SK-N-SH (cell line): ENCODE results near the gene CTAG1B. TPM values are rescaled to one million over a fixed set of nuclear protein-coding genes. Genes with fewer than 3 reads are reported as not detected.

Experiments used
- CTCF ChIA-PET: fragments of 300-600, 350-600 bp; formaldehyde crosslinking; extraction: SDS; loops from one replicate; lab custom pipeline; 2021; lab: Yijun Ruan, JAX
- POLR2A ChIA-PET: fragments of 350-600 bp; sonication (Branson Sonifier 250); formaldehyde crosslinking; extraction: SDS; loops from one replicate; lab custom pipeline; 2020; ENCODE audit warnings: antibody characterized with exemption, inconsistent platforms; lab: Yijun Ruan, JAX
- DNase-seq: peaks from one replicate; pipeline ENCODE4 v3.0.0; 2012
- H2AFZ ChIP-seq: fragments of 200-600 bp; sonication (generic); 2 replicates; pipeline ENCODE4 v1.8.1; 2016; ENCODE audit warnings: antibody characterized with exemption, mild to moderate bottlenecking, low read depth
- H3F3A ChIP-seq: fragments of 200-600 bp; sonication (generic); replicated peaks from 2 replicates; pipeline ENCODE3; 2016; ENCODE audit warnings: antibody characterized with exemption, mild to moderate bottlenecking; ENCODE audit not compliant: insufficient read depth
- H3K27ac ChIP-seq, 2 experiments: fragments of 200-500 bp in 1 of 2; fragments of 200-600 bp in 1 of 2; sonication (Bioruptor generic) in 1 of 2; sonication (generic), shearing (Covaris generic) in 1 of 2; 2 replicates each; pipeline versions ENCODE4 v1.5.1 to v1.6.1; 2014 to 2016; ENCODE audit warnings: low read depth in 2 of 2, inconsistent platforms in 1 of 2, low read length in 1 of 2, mild to moderate bottlenecking in 1 of 2, mixed read lengths in 1 of 2
- H3K27me3 ChIP-seq: fragments of 200-600 bp; sonication (generic), shearing (Covaris generic); 2 replicates; pipeline ENCODE4 v1.6.1; 2016; ENCODE audit warnings: mixed run types; ENCODE audit not compliant: insufficient read depth
- H3K36me3 ChIP-seq, 2 experiments: fragments of 200-500 bp in 1 of 2; fragments of 200-600 bp in 1 of 2; sonication (Bioruptor generic) in 1 of 2; sonication (generic) in 1 of 2; replicated peaks in 1 of 2; 2 replicates each; pipeline versions ENCODE3 to v1.5.1; 2014 to 2016; ENCODE audit warnings: low read length in 1 of 2, mild to moderate bottlenecking in 1 of 2; ENCODE audit not compliant: insufficient read depth in 2 of 2, control insufficient read depth in 1 of 2
- H3K4me1 ChIP-seq, 2 experiments: fragments of 200-500 bp in 1 of 2; fragments of 200-600 bp in 1 of 2; sonication (Bioruptor generic) in 1 of 2; sonication (generic), shearing (Covaris generic) in 1 of 2; 2 replicates each; pipeline versions ENCODE4 v1.5.1 to v1.6.1; 2014 to 2016; ENCODE audit warnings: low read depth in 1 of 2, low read length in 1 of 2, mixed run types in 1 of 2; ENCODE audit not compliant: insufficient read depth in 2 of 2, control insufficient read depth in 1 of 2
- H3K4me2 ChIP-seq: fragments of 200-600 bp; sonication (generic), shearing (Covaris generic); 2 replicates; pipeline ENCODE4 v1.6.1; 2017; ENCODE audit warnings: mixed run types
- H3K4me3 ChIP-seq, 2 experiments: fragments of 200-500 bp in 1 of 2; fragments of 200-600 bp in 1 of 2; sonication (Bioruptor generic) in 1 of 2; sonication (generic), shearing (Covaris generic) in 1 of 2; 2 replicates each; pipeline versions ENCODE4 v1.5.1 to v1.8.1; 2014 to 2016; ENCODE audit warnings: low read depth in 2 of 2, inconsistent platforms in 1 of 2, low read length in 1 of 2, mild to moderate bottlenecking in 1 of 2, mixed read lengths in 1 of 2, moderate library complexity in 1 of 2
- H3K79me2 ChIP-seq: fragments of 200-600 bp; sonication (generic); 2 replicates; pipeline ENCODE4 v1.8.1; 2017; ENCODE audit warnings: mild to moderate bottlenecking; ENCODE audit not compliant: insufficient read depth
- H3K9ac ChIP-seq: fragments of 200-600 bp; sonication (generic); 2 replicates; pipeline ENCODE4 v1.6.1; 2017; ENCODE audit warnings: mixed run types
- H3K9me2 ChIP-seq: fragments of 200-600 bp; sonication (generic); 2 replicates; pipeline ENCODE4 v1.6.1; 2017; ENCODE audit warnings: mixed run types
- H3K9me3 ChIP-seq: fragments of 200-600 bp; sonication (generic); 2 replicates; pipeline ENCODE4 v1.6.1; 2017; ENCODE audit warnings: mixed run types, mild to moderate bottlenecking, moderate library complexity
- H4K20me1 ChIP-seq: fragments of 200-600 bp; sonication (generic); 2 replicates; pipeline ENCODE4 v1.6.1; 2017; ENCODE audit warnings: mild to moderate bottlenecking, mixed run types; ENCODE audit not compliant: insufficient read depth
- CHD2 ChIP-seq: fragments of 150-350 bp; IDR thresholded peaks from 2 replicates; pipeline ENCODE4 v1.6.1; 2018; ENCODE audit warnings: low read length; ENCODE audit not compliant: partially characterized antibody
- EP300 ChIP-seq, 2 experiments: IDR thresholded peaks; 2 replicates each; pipeline versions ENCODE4 v1.4.0 to v1.6.1; 2012; ENCODE audit warnings: borderline replicate concordance in 1 of 2, low read depth in 1 of 2, low read length in 1 of 2
- FOXJ3 ChIP-seq: sonication (generic); formaldehyde crosslinking; IDR thresholded peaks from 2 replicates; pipeline ENCODE4 v1.5.1; 2020; ENCODE audit warnings: mild to moderate bottlenecking, missing genetic modification reagents
- GATA2 ChIP-seq: sonication (generic); formaldehyde crosslinking; IDR thresholded peaks from 2 replicates; pipeline ENCODE4 v1.5.0; 2020; ENCODE audit warnings: mild to moderate bottlenecking, missing genetic modification reagents
- IRF3 ChIP-seq: fragments of 150-350 bp; IDR thresholded peaks from 2 replicates; pipeline ENCODE4 v1.6.1; 2016; ENCODE audit warnings: mild to moderate bottlenecking, low read depth, low read length
- MXI1 ChIP-seq: IDR thresholded peaks from 2 replicates; pipeline ENCODE4 v1.6.1; 2012; ENCODE audit warnings: mild to moderate bottlenecking, low read depth, low read length, improper control_type of control experiment
- NFIC ChIP-seq: IDR thresholded peaks from 2 replicates; pipeline ENCODE4 v1.4.0; 2012; ENCODE audit warnings: borderline replicate concordance
- NRF1 ChIP-seq: IDR thresholded peaks from 2 replicates; pipeline ENCODE4 v1.6.1; 2012; ENCODE audit warnings: low read depth, mild to moderate bottlenecking, low read length
- PBX3 ChIP-seq: IDR thresholded peaks from 2 replicates; pipeline ENCODE4; 2012
- RAD21 ChIP-seq: IDR thresholded peaks from 2 replicates; pipeline ENCODE4 v1.6.1; 2012; ENCODE audit warnings: mild to moderate bottlenecking, low read length
- SIN3A ChIP-seq: IDR thresholded peaks from 2 replicates; pipeline ENCODE4 v1.6.1; 2012; ENCODE audit warnings: low read depth, mild to moderate bottlenecking, low read length, moderate library complexity, borderline replicate concordance
- SMC3 ChIP-seq: IDR thresholded peaks from 2 replicates; pipeline ENCODE4 v1.6.1; 2012; ENCODE audit warnings: low read depth, low read length, improper control_type of control experiment
- TAF1 ChIP-seq: IDR thresholded peaks from 2 replicates; pipeline ENCODE4 v1.6.1; 2012; ENCODE audit warnings: low read depth, mild to moderate bottlenecking, low read length, moderate library complexity, borderline replicate concordance
- TEAD4 ChIP-seq: IDR thresholded peaks from 2 replicates; pipeline ENCODE4 v1.4.0; 2012; ENCODE audit warnings: mild to moderate bottlenecking, borderline replicate concordance; ENCODE audit not compliant: insufficient read depth
- USF1 ChIP-seq: IDR thresholded peaks from 2 replicates; pipeline ENCODE4 v1.4.0; 2012; ENCODE audit warnings: low read depth, borderline replicate concordance
- YY1 ChIP-seq: IDR thresholded peaks from 2 replicates; pipeline ENCODE4 v1.4.0; 2012; ENCODE audit warnings: low read depth, mild to moderate bottlenecking
- WGBS: methylation state at CpG from one replicate; pipeline ENCODE4 v1.1.6; 2017; ENCODE audit warnings: low lambda C conversion rate; 5-methylcytosine and 5-hydroxymethylcytosine counted together
- polyA plus RNA-seq, 3 experiments: library from polyadenylated mRNA; depleted of rRNA; stranded (reverse); fragments of >200 nt; gene quantifications; 2 replicates each; pipeline ENCODE4 v1.2.3, GENCODE V29; 2012
- TF ChIP-seq, protein P1 (sequence below): fragments of 150-350 bp; IDR thresholded peaks from 2 replicates; pipeline ENCODE4 v1.6.1; 2017; ENCODE audit warnings: antibody characterized with exemption, low read length, low read depth, borderline replicate concordance

CTAG1B gene
- polyA plus RNA-seq, 1 of the 3 experiments (the other 2 are of a cell fraction), result not detected

GRCh38 chrX:154597221-154597620, 21.9 kb downstream of the CTAG1B start:
- CTCF ChIA-PET, result no interaction called here
- no peaks in the 10 kb centered on the region for H3K4me1 ChIP-seq
- TF ChIP-seq YY1 (no peak), FOXJ3 (CRISPR knock-in tag) (no peak), NFIC (no peak), CHD2 (no peak), PBX3 (no peak), TAF1 (no peak), RAD21 (no peak), SMC3 (no peak), EP300 (IDR thresholded peaks at IDR 0.05; ENCODE audit: borderline replicate concordance in 1 of 2, low read depth in 1 of 2, low read length in 1 of 2) (no peak), MXI1 (no peak)
- TF ChIP-seq, protein P1, sequence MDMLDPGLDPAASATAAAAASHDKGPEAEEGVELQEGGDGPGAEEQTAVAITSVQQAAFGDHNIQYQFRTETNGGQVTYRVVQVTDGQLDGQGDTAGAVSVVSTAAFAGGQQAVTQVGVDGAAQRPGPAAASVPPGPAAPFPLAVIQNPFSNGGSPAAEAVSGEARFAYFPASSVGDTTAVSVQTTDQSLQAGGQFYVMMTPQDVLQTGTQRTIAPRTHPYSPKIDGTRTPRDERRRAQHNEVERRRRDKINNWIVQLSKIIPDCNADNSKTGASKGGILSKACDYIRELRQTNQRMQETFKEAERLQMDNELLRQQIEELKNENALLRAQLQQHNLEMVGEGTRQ, result no peak
- 38% methylated on average over 11 of the region's 12 CpGs for WGBS
- no peaks in the 10 kb centered on the region for H3K36me3 ChIP-seq
- no peaks in the 10 kb centered on the region for H3K79me2 ChIP-seq
- no peak overlapping the region for H3K4me2 ChIP-seq
- no peak overlapping the region for H3K4me3 ChIP-seq
- no peaks in the 10 kb centered on the region for H3K9me3 ChIP-seq
- H3K9me2 ChIP-seq, result no peaks in the 10 kb centered on the region
- H3K27ac ChIP-seq, result no peak overlapping the region
- no peak overlapping the region for H3K9ac ChIP-seq
- POLR2A ChIA-PET, result no interaction called here
- H3F3A ChIP-seq, result no peaks in the 10 kb centered on the region
- H4K20me1 ChIP-seq, result no peaks in the 10 kb centered on the region
- no peak overlapping the region for H2AFZ ChIP-seq
- peaks cover 22% of the 10 kb centered on the region; the same call in 1 of the 2 replicates for H3K27me3 ChIP-seq
- DNase-seq, result no peak

- no peak overlapping the region for H3K4me3 ChIP-seq
Measured at GRCh38 chrX:154596290-154596929, 22.7 kb downstream of the CTAG1B start.

More at GRCh38 chrX:154596290-154596929, 22.7 kb downstream of the CTAG1B start:
- Histone ChIP-seq H3K4me1 (no peaks in the 10 kb centered on the region), H3K4me2 (no peak overlapping the region), H3F3A (no peaks in the 10 kb centered on the region), H3K9me2 (no peaks in the 10 kb centered on the region), H3K9me3 (no peaks in the 10 kb centered on the region), H3K9ac (no peak overlapping the region), H3K27ac (no peak overlapping the region), H3K27me3 (peaks cover 19% of the 10 kb centered on the region; the same call in 1 of the 2 replicates), H4K20me1 (no peaks in the 10 kb centered on the region), H3K36me3 (no peaks in the 10 kb centered on the region)
- CTCF ChIA-PET, result no interaction called here
- WGBS, result 0% methylated on average over 3 of the region's 3 CpGs
- no peak for DNase-seq
- TF ChIP-seq TEAD4, result no peak
- TF ChIP-seq CHD2, result no peak
- no peak for TF ChIP-seq MXI1
- TF ChIP-seq SMC3, result no peak
- no peak for TF ChIP-seq USF1
- TF ChIP-seq, protein P1, result no peak
- no peak for TF ChIP-seq PBX3
- no peak for TF ChIP-seq NRF1
- no peak for TF ChIP-seq GATA2
- no peak for TF ChIP-seq TAF1
- TF ChIP-seq RAD21, result no peak
- TF ChIP-seq SIN3A, result no peak
- TF ChIP-seq IRF3, result no peak
- TF ChIP-seq, all 33 proteins: peak for 0
- POLR2A ChIA-PET, result no interaction called here
- Histone ChIP-seq H2AFZ (no peak overlapping the region), H3K79me2 (no peaks in the 10 kb centered on the region)
